Psoas muscle (tissue), 8 donors: ENCODE measurements around the gene CD55. TPM values are rescaled to one million over a fixed set of nuclear protein-coding genes. Genes with fewer than 3 reads are reported as not detected.

Experiments
- ATAC-seq, 4 donors: fragments of 200-7000 bp; cut with Tn5 transposase; one replicate each; pipeline ENCODE4 v1.9.1; 2020; ENCODE audit warnings: moderate library complexity in 3 of 4, mild to moderate bottlenecking in 2 of 4
- DNase-seq, 2 donors: peaks; one replicate each; pipeline ENCODE4 v3.0.0-alpha.2; 2020
- H3K27ac ChIP-seq: fragments of 200-600 bp; one replicate; pipeline ENCODE4 v1.8.0; 2022
- H3K27me3 ChIP-seq, 3 donors: fragments of 200-600 bp in 1 of 3; one replicate each; pipeline versions ENCODE4 v1.6.1 to v1.8.0; 2013 to 2022; ENCODE audit warnings: low read length in 2 of 3, mild to moderate bottlenecking in 2 of 3, moderate library complexity in 1 of 3; ENCODE audit not compliant: insufficient read depth in 3 of 3
- H3K36me3 ChIP-seq, 2 donors: fragments of 200-600 bp in 1 of 2; one replicate each; pipeline versions ENCODE4 v1.6.1 to v1.8.0; 2013 to 2022; ENCODE audit warnings: low read depth in 1 of 2, mild to moderate bottlenecking in 1 of 2, moderate library complexity in 1 of 2; ENCODE audit not compliant: insufficient read depth in 1 of 2
- H3K4me1 ChIP-seq: fragments of 200-600 bp; one replicate; pipeline ENCODE4 v1.8.0; 2022
- H3K4me3 ChIP-seq: fragments of 200-600 bp; one replicate; pipeline ENCODE4 v1.8.0; 2022; ENCODE audit warnings: mild to moderate bottlenecking
- H3K9me3 ChIP-seq: fragments of 200-600 bp; one replicate; pipeline ENCODE4 v1.8.0; 2022
- CTCF ChIP-seq: fragments of 200-600 bp; IDR thresholded peaks from one replicate; pipeline ENCODE4 v1.8.0; 2022; ENCODE audit warnings: antibody characterized with exemption
- WGBS, 3 donors: extraction: QIAGEN DNeasy Blood & Tissue Kit; methylation state at CpG; one replicate each; pipeline versions ENCODE4 v1.1.6 to v1.1.7; 2013; 5-methylcytosine and 5-hydroxymethylcytosine counted together
- intact Hi-C, 2 donors: fragments of 100-400 bp; cut with DNase I; formaldehyde crosslinking; loops; one replicate each; pipeline versions ENCODE4 v1.11.0 to v1.14.2; 2022
- polyA plus RNA-seq, 3 donors: library from polyadenylated mRNA; stranded (reverse); fragments of 200-250 nt; gene quantifications; one replicate each; pipeline ENCODE4 v1.2.3, GENCODE V29; 2013
- total RNA-seq, 4 donors: library from RNA; stranded (reverse); fragmentation: NEBNext Ultra II Directional in 2 of 4; extraction: Animal tissue kit (Norgen Biotek cat#: 25700) in 2 of 4; gene quantifications; one replicate each; pipeline versions ENCODE4 v1.2.1 to v1.2.4, GENCODE V29; 2021 to 2023
- donor health status: healthy with polysubstance abuse.
- donor health status: DM: no; HTN: no; CAD: no; lungs with moderate emphysema.
- donor health status: Bipolar disorder and iron deficiency.
- donor health status: healthy.
- donor health status: DM: yes; HTN: yes; CAD: no.
- donor health status: DM: no; HTN: no; CAD: no.
- donor health status: DM: no; HTN: no; CAD: no.
- donor health status: DM: yes; HTN: yes; CAD: no.

CD55 gene
- total and polyA plus RNA-seq, 7 donors, result 44.2 to 318 (median 102) TPM

GRCh38 chr1:207302618-207303393 is 18.7 kb upstream of the CD55 start:
- TF ChIP-seq CTCF, result no peak
- no peak for ATAC-seq
- Histone ChIP-seq H3K4me3 (no peak overlapping the region), H3K36me3 (no peaks in the 10 kb centered on the region), H3K27me3 (no peaks in the 10 kb centered on the region), H3K9me3 (no peaks in the 10 kb centered on the region), H3K4me1 (no peaks in the 10 kb centered on the region), H3K27ac (no peak overlapping the region)
- 82 to 84% (median 82%) methylated on average over 1 of the region's 1 CpG for WGBS, 3 donors
- intact Hi-C loops, result no loop called here
- DNase-seq, result no peak

GRCh38 chr1:207304710-207305488 is 16.6 kb upstream of the CD55 start:
- Histone ChIP-seq H3K4me3 (no peak overlapping the region), H3K27ac (no peak overlapping the region), H3K9me3 (no peaks in the 10 kb centered on the region), H3K36me3 (no peaks in the 10 kb centered on the region), H3K27me3 (no peaks in the 10 kb centered on the region), H3K4me1 (peaks cover 8% of the 10 kb centered on the region)
- DNase-seq (no peak), ATAC-seq (no peak)
- intact Hi-C loops, result no loop called here
- TF ChIP-seq CTCF, result no peak
- WGBS, 3 donors, result 94 to 95% (median 95%) methylated on average over 8 of the region's 8 CpGs

GRCh38 chr1:207305489-207305873 is 16.0 kb upstream of the CD55 start:
- DNase-seq (no peak), ATAC-seq (no peak)
- TF ChIP-seq CTCF, result no peak
- Histone ChIP-seq H3K9me3 (no peaks in the 10 kb centered on the region), H3K36me3 (no peaks in the 10 kb centered on the region), H3K27me3 (no peaks in the 10 kb centered on the region), H3K27ac (no peak overlapping the region), H3K4me1 (peaks cover 8% of the 10 kb centered on the region), H3K4me3 (no peak overlapping the region)
- WGBS, 3 donors, result 73 to 86% (median 80%) methylated on average over 6 of the region's 6 CpGs
- intact Hi-C loops, result no loop called here

- no peak for DNase-seq
- peaks cover 8% of the 10 kb centered on the region for H3K4me1 ChIP-seq
- no peak overlapping the region for H3K27ac ChIP-seq
- no peaks in the 10 kb centered on the region for H3K9me3 ChIP-seq
- no peaks in the 10 kb centered on the region for H3K27me3 ChIP-seq
- no peaks in the 10 kb centered on the region for H3K36me3 ChIP-seq
- no peak for TF ChIP-seq CTCF
- no peak for ATAC-seq
- 81 to 94% (median 85%) methylated on average over 1 of the region's 1 CpG for WGBS, 3 donors
- intact Hi-C loops, result no loop called here
- no peak overlapping the region for H3K4me3 ChIP-seq
Observed at GRCh38 chr1:207306023-207306422, 15.5 kb upstream of the CD55 start.
